WTC11 (cell line): ENCODE data around the gene CDH13. TPM values are rescaled to one million over a fixed set of nuclear protein-coding genes. Genes with fewer than 3 reads are reported as not detected.

Experiments used
- ATAC-seq: fragments of 200-7000 bp; cut with Tn5 transposase; 2 replicates; pipeline ENCODE4 v1.10.0; 2021; ENCODE audit warnings: mild to moderate bottlenecking, moderate library complexity
- CTCF ChIA-PET: fragments of 300-600 bp; sonication (Branson Sonifier 250); formaldehyde crosslinking; loops from one replicate; lab custom pipeline; 2021; ENCODE audit warnings: antibody characterized with exemption; lab: Charles Lee
- POLR2A ChIA-PET: fragments of 350-600 bp; sonication (Branson Sonifier 250); formaldehyde crosslinking; loops from one replicate; lab custom pipeline; 2021; ENCODE audit warnings: antibody characterized with exemption; lab: Charles Lee
- DNase-seq: peaks from one replicate; pipeline ENCODE4 v3.0.0; 2021; ENCODE audit warnings: low spot score
- H3K27ac Mint-ChIP-seq: 2 replicates; pipeline ENCODE4 v1.8.0; 2021; ENCODE audit warnings: mixed read lengths
- H3K27me3 Mint-ChIP-seq: 2 replicates; pipeline ENCODE4 v1.8.0; 2021; ENCODE audit warnings: low read depth, mild to moderate bottlenecking, moderate library complexity, mixed read lengths
- H3K36me3 Mint-ChIP-seq: 2 replicates; pipeline ENCODE4 v1.8.0; 2021; ENCODE audit warnings: mixed read lengths
- H3K4me1 Mint-ChIP-seq: 2 replicates; pipeline ENCODE4 v1.8.0; 2022; ENCODE audit warnings: mixed read lengths
- H3K4me3 Mint-ChIP-seq: 2 replicates; pipeline ENCODE4 v1.8.0; 2021; ENCODE audit warnings: mild to moderate bottlenecking, moderate library complexity, mixed read lengths
- H3K9me3 Mint-ChIP-seq: 2 replicates; pipeline ENCODE4 v1.8.0; 2021; ENCODE audit warnings: mixed read lengths
- AFF4 ChIP-seq: sonication (generic); formaldehyde crosslinking; IDR thresholded peaks from 2 replicates; pipeline ENCODE4 v1.8.1; 2023; ENCODE audit warnings: mild to moderate bottlenecking, missing genetic modification reagents, borderline replicate concordance
- ARID4B ChIP-seq: sonication (generic); formaldehyde crosslinking; IDR thresholded peaks from 2 replicates; pipeline ENCODE4 v1.8.0; 2023; ENCODE audit warnings: missing genetic modification reagents, mild to moderate bottlenecking, borderline replicate concordance
- ATF1 ChIP-seq: sonication (generic); formaldehyde crosslinking; IDR thresholded peaks from 2 replicates; pipeline ENCODE4 v1.8.1; 2023; ENCODE audit warnings: mild to moderate bottlenecking, moderate library complexity, missing genetic modification reagents
- ATF3 ChIP-seq: sonication (generic); formaldehyde crosslinking; conservative IDR thresholded peaks from 2 replicates; pipeline ENCODE4 v1.8.1; 2022; ENCODE audit warnings: mild to moderate bottlenecking, missing genetic modification reagents
- CDX4 ChIP-seq: fragments of 250-450 bp; sonication (Bioruptor Pico); IDR thresholded peaks from 2 replicates; pipeline ENCODE4 v1.9.0; 2021; ENCODE audit warnings: moderate library complexity, mild to moderate bottlenecking, inconsistent platforms, borderline replicate concordance
- FOXJ3 ChIP-seq: sonication (generic); formaldehyde crosslinking; IDR thresholded peaks from 2 replicates; pipeline ENCODE4 v1.9.0; 2021; ENCODE audit warnings: missing genetic modification reagents, mild to moderate bottlenecking, borderline replicate concordance
- FOXP1 ChIP-seq: sonication (generic); formaldehyde crosslinking; IDR thresholded peaks from 2 replicates; pipeline ENCODE4 v1.8.0; 2022; ENCODE audit warnings: missing genetic modification reagents, mild to moderate bottlenecking, moderate library complexity, borderline replicate concordance
- GRHL2 ChIP-seq: fragments of 250-450 bp; sonication (Bioruptor Pico); IDR thresholded peaks from 2 replicates; pipeline ENCODE4 v1.8.0; 2022; ENCODE audit warnings: mild to moderate bottlenecking, moderate library complexity; ENCODE audit not compliant: insufficient replicate concordance, severe bottlenecking
- IRF1 ChIP-seq: sonication (generic); formaldehyde crosslinking; IDR thresholded peaks from 2 replicates; pipeline ENCODE4 v1.8.0; 2023; ENCODE audit warnings: missing genetic modification reagents
- MLX ChIP-seq: sonication (generic); formaldehyde crosslinking; IDR thresholded peaks from 2 replicates; pipeline ENCODE4 v1.8.1; 2023; ENCODE audit warnings: mild to moderate bottlenecking, missing genetic modification reagents, moderate library complexity
- MYBL2 ChIP-seq: sonication (generic); formaldehyde crosslinking; IDR thresholded peaks from 2 replicates; pipeline ENCODE4 v1.8.1; 2023; ENCODE audit warnings: mild to moderate bottlenecking, moderate library complexity, missing genetic modification reagents
- NFE2L1 ChIP-seq: sonication (generic); formaldehyde crosslinking; IDR thresholded peaks from 2 replicates; pipeline ENCODE4 v1.8.1; 2023; ENCODE audit warnings: missing genetic modification reagents
- NR2C2 ChIP-seq: sonication (generic); formaldehyde crosslinking; IDR thresholded peaks from 2 replicates; pipeline ENCODE4 v1.8.0; 2022; ENCODE audit warnings: mild to moderate bottlenecking, missing genetic modification reagents
- RELA ChIP-seq: sonication (generic); formaldehyde crosslinking; IDR thresholded peaks from 2 replicates; pipeline ENCODE4 v1.8.1; 2022; ENCODE audit warnings: missing genetic modification reagents, mild to moderate bottlenecking, borderline replicate concordance
- RORB ChIP-seq: fragments of 250-450 bp; sonication (Bioruptor Pico); IDR thresholded peaks from 2 replicates; pipeline ENCODE4 v1.9.0; 2021; ENCODE audit warnings: mild to moderate bottlenecking
- SOX15 ChIP-seq: fragments of 250-450 bp; sonication (Bioruptor Pico); IDR thresholded peaks from 2 replicates; pipeline ENCODE4 v1.9.0; 2021; ENCODE audit warnings: mild to moderate bottlenecking
- SP1 ChIP-seq: sonication (generic); formaldehyde crosslinking; conservative IDR thresholded peaks from 2 replicates; pipeline ENCODE4 v1.8.1; 2022; ENCODE audit warnings: missing genetic modification reagents
- ZNF263 ChIP-seq: sonication (generic); formaldehyde crosslinking; IDR thresholded peaks from 2 replicates; pipeline ENCODE4 v1.8.1; 2022; ENCODE audit warnings: low read depth, mild to moderate bottlenecking, moderate library complexity, missing genetic modification reagents
- ZNF317 ChIP-seq: sonication (generic); formaldehyde crosslinking; IDR thresholded peaks from 2 replicates; pipeline ENCODE4 v1.8.1; 2023; ENCODE audit warnings: low read depth, mild to moderate bottlenecking, moderate library complexity, missing genetic modification reagents, borderline replicate concordance
- ZNF396 ChIP-seq: fragments of 250-450 bp; sonication (Bioruptor Pico); IDR thresholded peaks from 2 replicates; pipeline ENCODE4 v1.8.0; 2021; ENCODE audit warnings: mild to moderate bottlenecking, moderate library complexity, borderline replicate concordance
- ZNF423 ChIP-seq: fragments of 250-450 bp; sonication (Bioruptor Pico); IDR thresholded peaks from 2 replicates; pipeline ENCODE4 v2.1.2; 2022; ENCODE audit warnings: mild to moderate bottlenecking, moderate library complexity
- ZNF425 ChIP-seq: fragments of 250-450 bp; sonication (Bioruptor Pico); conservative IDR thresholded peaks from 2 replicates; pipeline ENCODE4 v1.9.0; 2021; ENCODE audit warnings: mild to moderate bottlenecking
- total RNA-seq: library from RNA; stranded (reverse); gene quantifications from 3 replicates; pipeline ENCODE4 v1.2.3, GENCODE V29; 2021

The CDH13 gene
- total RNA-seq, 1 experiment from 2014 or later = 0.81 TPM

GRCh38 chr16:82761236-82761635, 134.5 kb downstream of the CDH13 start:
- Mint-ChIP-seq H3K27me3 (no peaks in the 10 kb centered on the region), H3K9me3 (peaks cover 6% of the 10 kb centered on the region), H3K36me3 (no peaks in the 10 kb centered on the region), H3K4me1 (peaks cover 16% of the 10 kb centered on the region), H3K4me3 (no peak overlapping the region), H3K27ac (no peak overlapping the region)
- ATAC-seq (no peak), DNase-seq (no peak)
- no peak for TF ChIP-seq SP1 (CRISPR knock-in tag)
- TF ChIP-seq ZNF317 = no peak
- no peak for TF ChIP-seq AFF4 (CRISPR knock-in tag)
- no peak for TF ChIP-seq ATF1 (CRISPR knock-in tag)
- no peak for TF ChIP-seq NFE2L1 (CRISPR knock-in tag)
- ChIA-PET POLR2A (interaction anchor here (0.6 kb wide), 1 partner anchor 52 kb away, joined by 3 read pairs; no protein-coding TSS in a partner anchor), CTCF (no interaction called here)

GRCh38 chr16:82761858-82762257, 135.1 kb downstream of the CDH13 start:
- peaks cover 16% of the 10 kb centered on the region for H3K4me1 Mint-ChIP-seq
- ATAC-seq = no peak

More at GRCh38 chr16:82761858-82762257, 135.1 kb downstream of the CDH13 start:
- CTCF ChIA-PET = no interaction called here
- Mint-ChIP-seq H3K4me3 (no peak overlapping the region), H3K27ac (no peak overlapping the region), H3K27me3 (no peaks in the 10 kb centered on the region), H3K36me3 (no peaks in the 10 kb centered on the region), H3K9me3 (peaks cover 6% of the 10 kb centered on the region)
- TF ChIP-seq ATF3 (no peak), ZNF425 (CRISPR knock-in tag) (no peak), RELA (CRISPR knock-in tag) (no peak), MYBL2 (CRISPR knock-in tag) (no peak), ZNF396 (CRISPR knock-in tag) (no peak), GRHL2 (CRISPR knock-in tag) (no peak), NR2C2 (CRISPR knock-in tag) (no peak), ARID4B (CRISPR knock-in tag) (no peak), SOX15 (CRISPR knock-in tag) (no peak), FOXP1 (CRISPR knock-in tag) (no peak), FOXJ3 (no peak), IRF1 (CRISPR knock-in tag) (no peak), ZNF263 (CRISPR knock-in tag) (no peak), ZNF423 (no peak), CDX4 (CRISPR knock-in tag) (no peak), MLX (CRISPR knock-in tag) (no peak), RORB (CRISPR knock-in tag) (no peak)
- DNase-seq = no peak
- POLR2A ChIA-PET = no interaction called here
